H1 (cell line): ENCODE data around the gene ADCK1. TPM values are rescaled to one million over a fixed set of nuclear protein-coding genes. Genes with fewer than 3 reads are reported as not detected.

Source experiments
- CTCF ChIA-PET: fragments of 300-600 bp; sonication (Branson Sonifier 250); formaldehyde crosslinking; loops from one replicate; lab custom pipeline; 2021; ENCODE audit not compliant: partially characterized antibody; lab: Charles Lee
- POLR2A ChIA-PET: fragments of 300-600 bp; sonication (Branson Sonifier 250); formaldehyde crosslinking; loops from one replicate; lab custom pipeline; 2021; ENCODE audit warnings: inconsistent platforms; ENCODE audit not compliant: partially characterized antibody; lab: Charles Lee
- DNase-seq, 2 experiments: peaks; one replicate each; pipeline versions ENCODE4 v3.0.0 to v3.0.0-alpha.2; 2010 to 2022; ENCODE audit warnings: low spot score in 2 of 2, low read depth in 1 of 2, mixed read lengths in 1 of 2
- FAIRE-seq: peaks from 2 replicates; lab custom pipeline; 2011; peaks lifted over from hg19 to GRCh38; lab: Jason Lieb, UNC
- H2AFZ ChIP-seq: 2 replicates; pipeline ENCODE4 v1.8.1; 2012; ENCODE audit warnings: low read length, inconsistent platforms
- H2AK5ac ChIP-seq: 2 replicates; pipeline ENCODE4 v1.6.1; 2013; ENCODE audit warnings: low read depth, low read length
- H2BK120ac ChIP-seq: replicated peaks from 2 replicates; pipeline ENCODE3; 2013; ENCODE audit warnings: low read depth, low read length, inconsistent platforms
- H2BK12ac ChIP-seq: 2 replicates; pipeline ENCODE4 v1.6.1; 2013; ENCODE audit warnings: low read depth, low read length
- H2BK15ac ChIP-seq: 2 replicates; pipeline ENCODE4 v1.6.1; 2013; ENCODE audit warnings: low read length
- H2BK20ac ChIP-seq: 2 replicates; pipeline ENCODE4 v1.6.1; 2013; ENCODE audit warnings: low read length
- H2BK5ac ChIP-seq: 2 replicates; pipeline ENCODE4 v1.6.1; 2013; ENCODE audit warnings: low read depth, low read length
- H3K14ac ChIP-seq: 2 replicates; pipeline ENCODE4 v1.6.1; 2013; ENCODE audit warnings: inconsistent platforms; ENCODE audit not compliant: insufficient read length
- H3K18ac ChIP-seq: 2 replicates; pipeline ENCODE4 v1.6.1; 2013; ENCODE audit warnings: low read length; ENCODE audit errors: extremely low read depth
- H3K23ac ChIP-seq: 2 replicates; pipeline ENCODE4 v1.6.1; 2013; ENCODE audit warnings: inconsistent platforms; ENCODE audit not compliant: insufficient read length
- H3K23me2 ChIP-seq: 2 replicates; pipeline ENCODE4 v1.6.1; 2013; ENCODE audit warnings: low read depth, low read length
- H3K27ac ChIP-seq: 2 replicates; pipeline ENCODE4 v1.6.1; 2011; ENCODE audit warnings: low read depth, low read length, inconsistent platforms
- H3K27me3 ChIP-seq, 4 experiments: replicated peaks in 1 of 4; 1 replicate in 1 of 4; 2 replicates in 3 of 4; pipeline versions ENCODE4 v1.6.1 to v1.8.1; 2011 to 2013; ENCODE audit warnings: low read length in 3 of 4, mild to moderate bottlenecking in 3 of 4, inconsistent platforms in 2 of 4, mixed read lengths in 2 of 4, moderate library complexity in 1 of 4; ENCODE audit not compliant: control insufficient read depth in 3 of 4, insufficient read depth in 3 of 4; ENCODE audit errors: extremely low read depth in 1 of 4
- H3K36me3 ChIP-seq, 4 experiments: 2 replicates each; pipeline versions ENCODE4 v1.6.1 to v1.8.1; 2011 to 2013; ENCODE audit warnings: mild to moderate bottlenecking in 4 of 4, low read length in 3 of 4, moderate library complexity in 2 of 4, control low read depth in 1 of 4, inconsistent platforms in 1 of 4; ENCODE audit not compliant: insufficient read depth in 4 of 4, control insufficient read depth in 2 of 4
- H3K4ac ChIP-seq: replicated peaks from 2 replicates; pipeline ENCODE3; 2013; ENCODE audit warnings: low read length, low read depth, mixed read lengths, inconsistent platforms; ENCODE audit not compliant: insufficient read length
- H3K4me1 ChIP-seq, 4 experiments: replicated peaks in 1 of 4; 1 replicate in 1 of 4; 2 replicates in 3 of 4; pipeline versions ENCODE4 v1.6.1 to v1.8.1; 2011 to 2013; ENCODE audit warnings: low read length in 3 of 4, inconsistent platforms in 2 of 4, mixed read lengths in 1 of 4; ENCODE audit not compliant: insufficient read depth in 4 of 4, control insufficient read depth in 3 of 4
- H3K4me2 ChIP-seq, 2 experiments: 2 replicates each; pipeline versions ENCODE4 v1.6.1 to v1.8.1; 2011 to 2013; ENCODE audit warnings: low read depth in 2 of 2, low read length in 2 of 2, control low read depth in 1 of 2, inconsistent platforms in 1 of 2, mild to moderate bottlenecking in 1 of 2; ENCODE audit not compliant: insufficient read depth in 1 of 2
- H3K4me3 ChIP-seq, 4 experiments: fragments of 200-600, 300-600 bp in 1 of 4; sonication (generic), shearing (Covaris generic), sonication (Bioruptor Twin) in 1 of 4; 2 replicates each; pipeline versions ENCODE4 v1.5.1 to v1.8.1; 2011 to 2016; ENCODE audit warnings: low read length in 4 of 4, low read depth in 3 of 4, control low read depth in 2 of 4, inconsistent platforms in 2 of 4, mild to moderate bottlenecking in 2 of 4, mixed read lengths in 1 of 4, moderate library complexity in 1 of 4; ENCODE audit not compliant: insufficient read depth in 2 of 4; ENCODE audit errors: extremely low read depth in 1 of 4
- H3K56ac ChIP-seq: replicated peaks from 2 replicates; pipeline ENCODE3; 2013; ENCODE audit warnings: low read depth, mild to moderate bottlenecking, mixed read lengths, low read length, inconsistent platforms; ENCODE audit not compliant: insufficient read length
- H3K79me1 ChIP-seq: 2 replicates; pipeline ENCODE4 v1.6.1; 2013; ENCODE audit warnings: low read depth, low read length, control low read depth
- H3K79me2 ChIP-seq, 2 experiments: 2 replicates each; pipeline versions ENCODE4 v1.6.1 to v1.8.1; 2012 to 2013; ENCODE audit warnings: low read length in 2 of 2, mild to moderate bottlenecking in 2 of 2, inconsistent platforms in 1 of 2; ENCODE audit not compliant: insufficient read depth in 2 of 2, control insufficient read depth in 1 of 2
- H3K9ac ChIP-seq, 4 experiments: replicated peaks in 1 of 4; 1 replicate in 1 of 4; 2 replicates in 3 of 4; pipeline versions ENCODE4 v1.6.1 to v1.8.1; 2011 to 2013; ENCODE audit warnings: low read depth in 3 of 4, low read length in 3 of 4, control low read depth in 2 of 4, mild to moderate bottlenecking in 2 of 4, moderate library complexity in 2 of 4, inconsistent platforms in 1 of 4; ENCODE audit errors: extremely low read depth in 1 of 4
- H3K9me3 ChIP-seq, 2 experiments: 2 replicates each; pipeline versions ENCODE4 v1.6.1 to v1.8.1; 2012 to 2013; ENCODE audit warnings: mild to moderate bottlenecking in 2 of 2, moderate library complexity in 2 of 2, control low read depth in 1 of 2, inconsistent platforms in 1 of 2, low read depth in 1 of 2, low read length in 1 of 2, mixed read lengths in 1 of 2; ENCODE audit not compliant: insufficient read depth in 2 of 2
- H4K20me1 ChIP-seq, 2 experiments: replicated peaks in 1 of 2; 2 replicates each; pipeline versions ENCODE3 to v1.8.1; 2011 to 2013; ENCODE audit warnings: inconsistent platforms in 2 of 2, low read length in 2 of 2, mild to moderate bottlenecking in 1 of 2; ENCODE audit not compliant: insufficient read depth in 2 of 2, control insufficient read depth in 1 of 2
- H4K5ac ChIP-seq: 2 replicates; pipeline ENCODE4 v1.6.1; 2013; ENCODE audit warnings: low read length, low read depth, mixed read lengths, inconsistent platforms; ENCODE audit not compliant: insufficient read length
- H4K8ac ChIP-seq: 2 replicates; pipeline ENCODE4 v1.8.0; 2013; ENCODE audit warnings: mild to moderate bottlenecking, moderate library complexity, low read length, inconsistent platforms; ENCODE audit not compliant: insufficient read depth; ENCODE audit errors: extremely low read depth
- H4K91ac ChIP-seq: replicated peaks from 2 replicates; pipeline ENCODE3; 2013; ENCODE audit warnings: low read length, mixed read lengths, inconsistent platforms; ENCODE audit not compliant: insufficient read length
- MAX ChIP-seq: IDR thresholded peaks from 2 replicates; pipeline ENCODE4 v1.6.1; 2012; ENCODE audit warnings: inconsistent platforms
- WGBS, 2 experiments: shearing (Covaris generic) in 1 of 2; methylation state at CpG; one replicate each; pipeline versions ENCODE4 v1.1.6 to v1.1.7; 2013 to 2015; ENCODE audit warnings: low lambda C conversion rate in 2 of 2, mixed read lengths in 2 of 2, inconsistent platforms in 1 of 2, low coverage in 1 of 2, missing lambda C conversion rate in 1 of 2; ENCODE audit not compliant: insufficient replicate concordance in 2 of 2, insufficient coverage in 1 of 2, insufficient read length in 1 of 2; ENCODE audit errors: extremely low coverage in 1 of 2, missing lambda C conversion rate in 1 of 2; 5-methylcytosine and 5-hydroxymethylcytosine counted together
- polyA plus RNA-seq, 7 experiments: library from polyadenylated mRNA; depleted of rRNA in 3 of 7; stranded (reverse) in 5 of 7; unstranded in 2 of 7; fragments of >200 nt in 5 of 7; fragments of 200-250 nt in 2 of 7; gene quantifications; 1 replicate in 5 of 7; 2 replicates in 1 of 7; 4 replicates in 1 of 7; pipeline versions ENCODE4 v1.2.1 to v1.2.3, GENCODE V29; 2011 to 2013; ENCODE audit warnings: missing spikeins in 2 of 7, mixed read lengths in 2 of 7
- total RNA-seq: library from RNA; stranded (reverse); fragmentation: NEBNext Ultra II Directional; extraction: Animal tissue kit (Norgen Biotek cat#: 25700); gene quantifications from 2 replicates; pipeline ENCODE4 v1.2.1, GENCODE V29; 2021

ADCK1 gene
- total and polyA plus RNA-seq, 2 of the 8 experiments (the other 6 are each of a cell fraction or from before 2014, with no cell fraction given) = 11.0 to 16.8 TPM

- Histone ChIP-seq H3K79me2 (no peaks in the 10 kb centered on the region), H2BK15ac (no peak overlapping the region), H3K9ac (no peak overlapping the region), H3K79me1 (0 out of 2 replicates have a peak, but pooled peaks cover 5% of the 10 kb centered on the region), H3K23me2 (no peaks in the 10 kb centered on the region; the same call in 1 of the 2 replicates), H2BK12ac (no peak overlapping the region), H3K14ac (no peak overlapping the region), H3K27ac (no peak overlapping the region), H2AFZ (no peak overlapping the region), H4K5ac (no peak overlapping the region), H3K4ac (no peak overlapping the region), H3K27me3 (no peaks in the 10 kb centered on the region), H3K9me3 (no peaks in the 10 kb centered on the region), H3K18ac (no peak overlapping the region), H4K8ac (no peak overlapping the region; the same call in 1 of the 2 replicates), H4K20me1 (no peaks in the 10 kb centered on the region), H3K56ac (no peak overlapping the region), H2BK5ac (no peak overlapping the region), H4K91ac (no peak overlapping the region), H3K4me1 (peaks cover 0 to 3% (median 1%) of the 10 kb centered on the region in 4 experiments; a peak in 3 of 7 replicates), H3K4me2 (no peak overlapping the region), H3K4me3 (no peak overlapping the region), H3K23ac (no peak overlapping the region), H3K36me3 (no peaks in the 10 kb centered on the region), H2AK5ac (no peak overlapping the region), H2BK120ac (no peak overlapping the region), H2BK20ac (no peak overlapping the region)
- ChIA-PET CTCF (no interaction called here), POLR2A (no interaction called here)
- DNase-seq = no peak
- WGBS, 2 experiments = 92% methylated on average over 3 of the region's 3 CpGs; no CpG with 5 or more reads in 1 of the 2 experiments
- no peak for FAIRE-seq
- TF ChIP-seq MAX = no peak
Observed at GRCh38 chr14:77808250-77808649, 8.3 kb downstream of the ADCK1 start.
